Prostate gland (tissue), 2 donors: ENCODE measurements around the gene PAOX. TPM values are rescaled to one million over a fixed set of nuclear protein-coding genes. Genes with fewer than 3 reads are reported as not detected.
"Not testable (repeated sequence)": the region's sequence is repeated elsewhere in the genome, so short reads cannot be mapped to it uniquely, and the experiment has no call there.

Experiments
- DNase-seq: peaks from one replicate; pipeline ENCODE4 v3.0.0-alpha.2; 2019; ENCODE audit warnings: low spot score
- H3K27ac ChIP-seq, 2 donors: fragments of 200-600 bp; sonication (generic); 2 replicates each; pipeline ENCODE4 v1.5.1; 2017 to 2019
- H3K27me3 ChIP-seq: fragments of 200-600 bp; sonication (generic); replicated peaks from 2 replicates; pipeline ENCODE4 v1.5.1; 2019; ENCODE audit not compliant: insufficient read depth
- H3K36me3 ChIP-seq, 2 donors: fragments of 200-600 bp; sonication (generic); 1 replicate in 1 of 2; 2 replicates in 1 of 2; pipeline versions ENCODE4 v1.5.1 to v1.8.1; 2017 to 2019
- H3K4me1 ChIP-seq: fragments of 200-600 bp; sonication (generic); replicated peaks from 2 replicates; pipeline ENCODE4 v1.5.1; 2019
- H3K4me3 ChIP-seq, 2 donors: fragments of 200-600 bp; sonication (generic); 2 replicates each; pipeline ENCODE4 v1.5.1; 2017 to 2019
- H3K9me3 ChIP-seq: fragments of 200-600 bp; sonication (generic); 2 replicates; pipeline ENCODE4 v1.5.1; 2017
- CTCF ChIP-seq, 4 experiments: fragments of 200-600 bp in 2 of 4; fragments of 450-650 bp in 2 of 4; sonication (generic) in 2 of 4; IDR thresholded peaks; 1 replicate in 3 of 4; 2 replicates in 1 of 4; pipeline ENCODE4 v1.5.1; 2016 to 2019; ENCODE audit warnings: antibody characterized with exemption in 4 of 4, mild to moderate bottlenecking in 2 of 4, moderate library complexity in 2 of 4
- POLR2A ChIP-seq: fragments of 450-650 bp; IDR thresholded peaks from one replicate; pipeline ENCODE4 v1.6.1; 2016; ENCODE audit warnings: antibody characterized with exemption, mild to moderate bottlenecking
- POLR2AphosphoS5 ChIP-seq: sonication (generic); formaldehyde crosslinking; IDR thresholded peaks from one replicate; pipeline ENCODE4 v1.6.1; 2017; ENCODE audit warnings: antibody characterized with exemption
- WGBS: methylation state at CpG from one replicate; pipeline ENCODE4 v1.1.5; 2018; 5-methylcytosine and 5-hydroxymethylcytosine counted together
- intact Hi-C: fragments of 100-400 bp; cut with DNase I; formaldehyde crosslinking; loops from one replicate; pipeline ENCODE4 v1.14.2; 2022
- total RNA-seq, 2 donors: library from RNA; depleted of rRNA; stranded (reverse); fragments of >200 nt; gene quantifications; one replicate each; pipeline ENCODE4 v1.1.0, GENCODE V29; 2016

The PAOX gene
- total RNA-seq, 2 donors from 2014 or later: 17.5 to 20.2 TPM

GRCh38 chr10:133422807-133423771 is 44.0 kb downstream of the PAOX start:
- Histone ChIP-seq H3K9me3 (no peaks in the 10 kb centered on the region), H3K4me3 (no peak overlapping the region), H3K27me3 (no peaks in the 10 kb centered on the region), H3K36me3 (no peaks in the 10 kb centered on the region), H3K4me1 (no peaks in the 10 kb centered on the region), H3K27ac (no peak overlapping the region)
- intact Hi-C loops: no loop called here
- DNase-seq: peak; percentile 3
- WGBS: 24% methylated on average over 35 of the region's 88 CpGs
- TF ChIP-seq CTCF (IDR thresholded peaks at IDR 0.05) (no peak), POLR2AphosphoS5 (no peak), POLR2A (no peak)

DNA sequence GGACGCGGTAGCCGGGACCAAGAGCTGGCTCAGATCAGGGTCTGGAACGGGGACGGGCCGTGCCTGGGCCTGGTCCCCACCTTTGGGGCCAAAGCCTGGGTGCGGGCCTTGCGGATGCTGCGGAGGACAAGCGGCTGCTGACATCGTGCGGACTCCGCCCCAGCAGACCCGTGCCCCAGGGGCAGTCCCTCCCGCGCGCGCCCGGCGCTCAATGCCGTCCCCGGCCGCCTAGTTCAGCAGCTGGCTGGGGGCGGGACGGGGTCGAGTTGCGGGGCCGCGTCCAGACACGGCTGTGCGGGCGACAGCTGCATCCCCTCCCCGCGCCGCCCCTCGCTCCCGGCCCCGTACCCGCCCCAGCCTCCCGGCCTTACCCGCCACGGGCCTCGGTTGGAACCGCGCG is 45.0 kb downstream of the PAOX start:
- H3K27me3 ChIP-seq, intact Hi-C loops, H3K36me3 ChIP-seq, H3K4me1 ChIP-seq, DNase-seq, H3K4me3 ChIP-seq, H3K27ac ChIP-seq, H3K9me3 ChIP-seq: not testable (repeated sequence)
- no CpG with 5 or more reads among the region's 46 CpGs for WGBS

GRCh38 chr10:133424601-133425000 is 45.5 kb downstream of the PAOX start, which contains the start of gene SPRN:
Gene SPRN (minus strand): TSS chr10:133424625. CDS start chr10:133423681, 944 bp downstream.
- H3K4me3 ChIP-seq, H3K9me3 ChIP-seq, DNase-seq, H3K4me1 ChIP-seq, H3K36me3 ChIP-seq, H3K27me3 ChIP-seq, H3K27ac ChIP-seq, intact Hi-C loops: not testable (repeated sequence)
- no CpG with 5 or more reads among the region's 37 CpGs for WGBS

- H3K27ac ChIP-seq, H3K27me3 ChIP-seq, H3K9me3 ChIP-seq, DNase-seq, H3K4me1 ChIP-seq, H3K36me3 ChIP-seq, H3K4me3 ChIP-seq, intact Hi-C loops: not testable (repeated sequence)
- 43% methylated on average over 4 of the region's 4 CpGs for WGBS
These were observed 50.5 kb downstream of the PAOX start for GRCh38 chr10:133429571-133429970.

DNA sequence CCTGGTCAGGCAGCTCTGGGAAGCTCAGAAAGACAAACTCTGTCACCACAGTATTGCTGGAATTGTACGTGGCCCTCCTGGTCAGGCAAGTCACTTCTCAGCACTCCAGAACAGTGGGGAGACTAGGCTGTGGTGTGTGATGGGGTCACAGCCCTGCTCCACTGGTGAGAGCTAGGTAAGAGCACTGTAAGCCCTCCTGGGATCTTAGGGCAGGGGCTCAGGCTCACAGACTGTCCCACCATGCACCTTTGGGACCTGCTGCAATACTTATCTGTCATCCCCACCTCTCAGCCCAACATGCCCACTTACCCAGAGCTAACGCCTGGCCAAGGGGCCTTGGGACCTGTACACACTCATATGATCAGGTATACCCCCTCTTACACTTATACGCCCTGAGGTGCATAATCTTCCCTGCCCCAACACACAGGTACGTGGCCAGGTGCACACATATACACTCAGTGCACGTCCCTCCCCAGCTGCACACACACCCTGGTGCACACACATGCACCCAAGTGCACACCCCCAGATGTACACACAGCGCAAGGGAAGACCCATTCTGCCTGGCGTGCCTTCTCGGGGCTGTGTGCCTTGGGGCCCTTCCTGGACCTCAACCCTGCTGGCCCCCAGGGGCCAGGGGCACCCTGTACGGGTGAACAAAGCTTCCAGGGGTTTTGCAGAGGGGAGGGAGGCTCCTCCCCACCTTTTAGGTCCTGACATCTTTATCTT is 53.0 kb downstream of the PAOX start:
- H3K27me3 ChIP-seq, intact Hi-C loops, H3K36me3 ChIP-seq, H3K9me3 ChIP-seq, DNase-seq, H3K4me1 ChIP-seq, H3K27ac ChIP-seq, H3K4me3 ChIP-seq: not testable (repeated sequence)
- 94% methylated on average over 7 of the region's 9 CpGs for WGBS

DNA sequence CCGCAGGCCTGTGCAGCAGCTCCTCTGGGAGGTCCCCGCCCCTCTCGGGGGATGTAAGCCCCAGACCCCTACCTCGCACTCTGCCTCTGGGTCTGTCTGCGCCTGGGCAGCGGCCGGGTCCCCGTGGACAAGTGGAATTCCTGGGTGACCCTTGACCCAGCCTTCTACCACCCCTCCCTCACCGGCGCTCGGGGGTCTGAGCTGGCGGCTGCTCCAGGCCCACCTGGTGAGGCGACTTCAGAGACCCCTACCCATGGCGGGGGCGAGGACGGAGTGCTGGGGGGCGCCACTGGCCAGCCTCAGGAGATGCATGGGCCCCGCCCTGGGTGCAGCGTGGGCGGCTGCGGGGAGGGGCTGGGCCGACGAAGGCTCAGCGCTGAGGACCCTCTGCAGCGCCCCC is 53.7 kb downstream of the PAOX start:
- H3K4me1 ChIP-seq, H3K4me3 ChIP-seq, H3K27me3 ChIP-seq, DNase-seq, H3K36me3 ChIP-seq, intact Hi-C loops, H3K27ac ChIP-seq, H3K9me3 ChIP-seq: not testable (repeated sequence)
- WGBS: no CpG with 5 or more reads among the region's 25 CpGs

GRCh38 chr10:133438711-133439273 is 59.7 kb downstream of the PAOX start:
- Histone ChIP-seq H3K9me3 (no peaks in the 10 kb centered on the region), H3K27ac (no peak overlapping the region), H3K4me1 (no peaks in the 10 kb centered on the region), H3K27me3 (no peaks in the 10 kb centered on the region), H3K4me3 (no peak overlapping the region), H3K36me3 (no peaks in the 10 kb centered on the region)
- DNase-seq: no peak
- 78% methylated on average over 11 of the region's 11 CpGs for WGBS
- TF ChIP-seq POLR2AphosphoS5: no peak
- no peak for TF ChIP-seq POLR2A
- TF ChIP-seq CTCF (IDR thresholded peaks at IDR 0.05): no peak
- intact Hi-C loops: no loop called here
